Stomach smooth muscle (tissue), 2 donors: ENCODE measurements around the gene ST6GAL1.
"Not testable (repeated sequence)": the region's sequence is repeated elsewhere in the genome, so short reads cannot be mapped to it uniquely, and the experiment has no call there.

ENCODE experiments used
- H3K27ac ChIP-seq: one replicate; pipeline ENCODE4 v1.7.0; 2013; ENCODE audit warnings: mild to moderate bottlenecking, low read length, inconsistent platforms
- H3K27me3 ChIP-seq, 2 donors: one replicate each; pipeline ENCODE4 v1.7.0; 2013; ENCODE audit warnings: low read length in 2 of 2; ENCODE audit not compliant: insufficient read depth in 2 of 2, control insufficient read depth in 1 of 2
- H3K36me3 ChIP-seq, 2 donors: one replicate each; pipeline ENCODE4 v1.7.0; 2013; ENCODE audit warnings: low read length in 2 of 2; ENCODE audit not compliant: control insufficient read depth in 2 of 2, insufficient read depth in 2 of 2
- H3K4me1 ChIP-seq: one replicate; pipeline ENCODE4 v1.7.0; 2013; ENCODE audit warnings: low read length; ENCODE audit not compliant: control insufficient read depth, insufficient read depth
- H3K4me3 ChIP-seq, 2 donors: one replicate each; pipeline ENCODE4 v1.7.0; 2013; ENCODE audit warnings: low read length in 2 of 2
- H3K9ac ChIP-seq, 2 donors: one replicate each; pipeline ENCODE4 v1.7.0; 2013; ENCODE audit warnings: low read length in 2 of 2, mild to moderate bottlenecking in 1 of 2
- H3K9me3 ChIP-seq, 2 donors: one replicate each; pipeline ENCODE4 v1.7.0; 2013; ENCODE audit warnings: low read length in 2 of 2; ENCODE audit not compliant: control insufficient read depth in 2 of 2
- donor health status: healthy.
- donor health status: Pancreatic carcinoma.

ST6GAL1 gene

GRCh38 chr3:186940967-186941366, 10.6 kb downstream of the ST6GAL1 start:
- peak overlapping the region; percentile 13 for H3K27ac ChIP-seq
- no peak overlapping the region for H3K9ac ChIP-seq
- H3K9me3 ChIP-seq = no peaks in the 10 kb centered on the region
- H3K4me1 ChIP-seq = no peaks in the 10 kb centered on the region
- H3K4me3 ChIP-seq = no peak overlapping the region
- no peaks in the 10 kb centered on the region for H3K27me3 ChIP-seq
- H3K36me3 ChIP-seq = no peaks in the 10 kb centered on the region

- H3K27ac ChIP-seq = no peak overlapping the region
- H3K9ac ChIP-seq = no peak overlapping the region
- H3K4me3 ChIP-seq = no peak overlapping the region
- H3K4me1 ChIP-seq = no peaks in the 10 kb centered on the region
- no peaks in the 10 kb centered on the region for H3K9me3 ChIP-seq
- H3K27me3 ChIP-seq = no peaks in the 10 kb centered on the region
- H3K36me3 ChIP-seq = no peaks in the 10 kb centered on the region
These were observed 11.8 kb downstream of the ST6GAL1 start for GRCh38 chr3:186942168-186942567.

GRCh38 chr3:186945255-186945823, 15.0 kb downstream of the ST6GAL1 start:
- Histone ChIP-seq H3K36me3 (no peaks in the 10 kb centered on the region), H3K9me3 (no peaks in the 10 kb centered on the region), H3K4me1 (no peaks in the 10 kb centered on the region), H3K27ac (no peak overlapping the region), H3K4me3 (no peak overlapping the region), H3K9ac (no peak overlapping the region), H3K27me3 (no peaks in the 10 kb centered on the region)

GRCh38 chr3:186946756-186947375, 16.5 kb downstream of the ST6GAL1 start:
- H3K27me3 ChIP-seq = no peaks in the 10 kb centered on the region
- H3K4me1 ChIP-seq = no peaks in the 10 kb centered on the region
- no peak overlapping the region for H3K9ac ChIP-seq
- no peak overlapping the region for H3K27ac ChIP-seq
- no peaks in the 10 kb centered on the region for H3K9me3 ChIP-seq
- no peak overlapping the region for H3K4me3 ChIP-seq
- H3K36me3 ChIP-seq = no peaks in the 10 kb centered on the region

- no peaks in the 10 kb centered on the region for H3K4me1 ChIP-seq
- H3K4me3 ChIP-seq = no peak overlapping the region
- H3K27ac ChIP-seq = no peak overlapping the region
- no peak overlapping the region for H3K9ac ChIP-seq
- no peaks in the 10 kb centered on the region for H3K9me3 ChIP-seq
- H3K27me3 ChIP-seq = no peaks in the 10 kb centered on the region
- H3K36me3 ChIP-seq = no peaks in the 10 kb centered on the region
These were observed 19.1 kb downstream of the ST6GAL1 start for GRCh38 chr3:186949281-186949982.

- Histone ChIP-seq H3K9ac (no peak overlapping the region), H3K27me3 (no peaks in the 10 kb centered on the region), H3K4me1 (no peaks in the 10 kb centered on the region), H3K9me3 (no peaks in the 10 kb centered on the region), H3K4me3 (no peak overlapping the region), H3K27ac (no peak overlapping the region), H3K36me3 (no peaks in the 10 kb centered on the region)
These were observed 20.2 kb downstream of the ST6GAL1 start for GRCh38 chr3:186950402-186951093.

GRCh38 chr3:186951640-186952552, 21.6 kb downstream of the ST6GAL1 start:
- Histone ChIP-seq H3K27me3 (no peaks in the 10 kb centered on the region), H3K4me3 (no peak overlapping the region), H3K9me3 (no peaks in the 10 kb centered on the region), H3K4me1 (no peaks in the 10 kb centered on the region), H3K9ac (no peak overlapping the region), H3K27ac (no peak overlapping the region), H3K36me3 (no peaks in the 10 kb centered on the region)

GRCh38 chr3:186953011-186953487, 22.7 kb downstream of the ST6GAL1 start:
- Histone ChIP-seq H3K27ac (no peak overlapping the region), H3K4me1 (no peaks in the 10 kb centered on the region)

GRCh38 chr3:186953992-186954699, 23.8 kb downstream of the ST6GAL1 start:
- H3K9ac ChIP-seq, H3K9me3 ChIP-seq, H3K4me3 ChIP-seq, H3K4me1 ChIP-seq, H3K27ac ChIP-seq, H3K36me3 ChIP-seq, H3K27me3 ChIP-seq: not testable (repeated sequence)

More at GRCh38 chr3:186953011-186953487, 22.7 kb downstream of the ST6GAL1 start:
- Histone ChIP-seq H3K9me3 (no peaks in the 10 kb centered on the region), H3K27me3 (no peaks in the 10 kb centered on the region), H3K36me3 (no peaks in the 10 kb centered on the region), H3K9ac (no peak overlapping the region), H3K4me3 (no peak overlapping the region)
